GM15510 (cell line): ENCODE measurements around the gene KRT72.

Source experiments
- POLR2A ChIP-seq: IDR thresholded peaks from 3 replicates; pipeline ENCODE4 v1.6.1; 2011; ENCODE audit warnings: borderline replicate concordance; ENCODE audit not compliant: insufficient read length; ENCODE audit errors: extremely low read depth

Gene KRT72

DNA sequence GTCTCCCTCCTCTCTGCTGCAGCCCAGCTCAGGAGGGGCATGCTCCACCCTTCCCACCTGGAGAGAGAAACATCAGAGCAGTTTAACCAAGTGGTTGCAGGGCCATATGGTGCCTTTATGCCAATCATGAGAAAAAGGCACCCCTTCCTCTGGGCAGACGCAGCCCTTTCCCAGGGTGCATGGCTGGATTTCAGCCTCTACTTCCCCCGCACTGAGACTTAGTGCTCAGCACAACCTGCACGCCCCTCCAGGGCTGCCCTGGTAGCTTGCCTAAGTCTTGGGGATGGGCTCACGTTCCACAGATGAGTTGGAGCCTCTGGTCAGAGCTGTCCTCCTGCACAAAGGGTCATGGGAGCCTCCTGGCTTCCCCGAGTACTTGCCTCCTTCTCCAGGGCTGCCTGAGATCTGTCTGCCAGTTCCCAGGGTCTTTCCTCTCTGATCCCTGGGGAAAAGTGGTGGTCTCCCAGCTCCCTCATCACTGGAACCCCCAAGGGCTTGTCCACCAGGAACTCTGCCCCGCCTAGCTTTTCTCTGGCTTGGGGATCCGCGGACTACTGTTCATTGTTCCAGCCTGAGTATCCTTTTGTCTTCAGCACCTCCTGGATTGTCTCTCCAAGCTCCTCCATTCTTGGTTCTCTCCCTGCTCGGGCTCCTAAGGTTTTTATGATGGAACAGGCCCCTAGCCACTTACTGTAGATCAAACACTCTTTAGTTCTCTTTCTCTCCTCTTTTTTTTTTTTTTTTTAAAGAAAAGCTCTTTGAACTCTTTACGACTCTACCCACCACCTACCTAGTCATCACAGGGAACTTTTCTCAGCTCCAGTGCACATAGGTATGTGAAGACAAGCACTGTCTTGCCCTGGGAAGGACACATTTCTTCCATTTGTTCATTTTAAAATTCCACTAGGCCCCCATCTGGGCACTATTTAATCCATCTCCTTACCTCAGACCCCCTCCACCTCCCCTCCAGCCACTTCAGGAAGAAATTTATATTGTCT lies 21.5 kb downstream of the KRT72 start:
- no peak for TF ChIP-seq POLR2A

DNA sequence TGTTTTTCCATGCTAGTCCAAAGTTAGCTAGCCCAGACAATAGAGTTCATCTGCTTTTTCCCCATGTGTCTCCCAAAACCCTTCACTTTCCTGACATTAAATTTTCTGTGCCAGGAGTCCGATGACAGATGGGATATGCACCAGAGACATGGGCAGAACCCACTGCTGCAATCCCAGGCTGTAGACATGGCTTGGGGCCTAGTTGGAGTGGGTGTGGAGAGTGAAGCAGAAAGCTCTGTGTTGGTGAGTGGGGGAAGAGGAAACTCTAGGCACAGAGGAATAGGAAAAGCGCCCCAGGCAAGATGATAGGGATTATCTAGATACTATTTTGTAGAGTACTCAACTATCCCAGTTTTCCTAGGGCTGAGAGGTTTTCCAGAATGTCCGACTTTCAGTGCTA lies 22.8 kb downstream of the KRT72 start:
- TF ChIP-seq POLR2A: no peak

DNA sequence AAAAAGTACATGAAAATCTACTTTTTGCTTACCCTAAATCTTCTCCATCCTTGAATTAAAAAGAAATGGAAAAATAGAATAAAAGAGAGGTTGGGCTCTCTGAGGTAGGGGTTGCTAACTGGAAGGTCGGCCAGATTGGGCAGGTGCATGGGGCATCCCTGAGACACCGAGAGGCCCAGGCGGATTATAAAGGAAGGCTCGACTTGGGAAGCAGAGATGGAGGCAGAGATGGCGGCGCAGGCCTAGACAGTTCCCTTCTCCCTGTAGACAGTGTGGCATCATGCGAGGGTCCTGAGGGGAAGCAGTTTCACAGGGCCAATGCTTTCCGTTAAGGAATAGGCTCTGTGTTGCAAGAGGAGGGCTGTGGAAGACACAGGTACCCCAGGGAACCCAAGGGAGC lies 23.9 kb downstream of the KRT72 start:
- no peak for TF ChIP-seq POLR2A

DNA sequence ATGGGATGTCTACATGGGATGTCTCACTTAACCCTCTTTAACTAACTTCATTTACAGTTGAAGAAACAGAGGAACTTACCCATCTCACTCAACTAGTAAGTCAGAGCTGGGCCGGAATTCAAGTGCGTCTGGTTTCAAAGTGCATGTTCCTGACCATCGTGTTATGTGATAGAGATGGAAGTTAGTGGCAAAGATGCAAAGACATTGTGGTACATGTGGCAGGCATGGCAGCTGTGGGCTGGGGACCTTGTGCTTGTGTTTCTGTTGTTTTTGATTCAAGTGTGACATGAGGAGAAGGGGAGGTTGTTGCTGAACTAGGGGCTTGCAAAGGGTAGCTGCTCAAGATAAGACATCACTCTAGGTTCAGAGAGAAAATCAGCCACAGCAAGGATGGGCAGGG lies 25.3 kb downstream of the KRT72 start:
- TF ChIP-seq POLR2A: no peak

DNA sequence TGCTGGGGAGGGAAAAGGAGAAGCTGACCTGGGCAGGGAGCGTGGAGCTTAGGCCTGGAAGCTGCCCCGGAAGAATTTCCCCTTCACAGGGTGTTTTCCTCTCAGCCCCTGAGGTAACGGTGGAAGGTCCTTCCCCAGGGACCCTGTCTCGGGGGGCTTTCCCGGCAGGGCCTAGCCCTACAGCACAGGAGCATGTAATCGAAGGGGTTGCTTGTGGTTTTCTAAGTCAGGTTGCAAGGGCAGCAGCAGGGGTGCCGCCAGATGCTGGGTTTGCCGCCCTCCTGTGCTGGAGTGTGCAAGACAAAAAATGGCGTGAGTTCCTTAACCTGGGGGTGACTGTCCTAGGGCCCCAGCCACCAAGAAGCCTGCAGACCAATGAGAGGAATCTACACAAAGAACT lies 26.0 kb downstream of the KRT72 start:
- TF ChIP-seq POLR2A: no peak

DNA sequence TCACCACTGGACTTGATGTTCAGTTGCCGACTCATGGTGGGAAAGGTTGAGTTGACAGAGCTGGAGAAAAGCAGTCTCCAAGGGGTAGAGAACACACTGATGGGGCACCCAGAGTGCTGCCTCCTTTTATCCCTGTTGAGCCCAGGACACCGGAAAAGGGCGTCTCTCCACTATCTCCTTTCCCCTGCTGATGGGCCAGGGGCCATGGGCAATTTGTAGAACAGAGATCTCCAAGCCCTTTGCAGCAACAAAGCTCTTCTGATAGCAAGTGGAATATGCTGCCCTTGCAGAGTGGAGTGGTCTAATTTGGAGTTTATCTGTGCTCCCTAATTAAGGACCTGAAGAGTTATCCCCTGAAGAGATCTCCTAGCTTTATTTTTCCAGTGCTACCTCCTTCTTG lies 27.5 kb downstream of the KRT72 start, which contains the start of gene KRT74:
Gene KRT74 (minus strand): TSS at position 101 of the 400 bp plus-strand sequence. CDS start 66 bp downstream, at position 35.
- TF ChIP-seq POLR2A: no peak

DNA sequence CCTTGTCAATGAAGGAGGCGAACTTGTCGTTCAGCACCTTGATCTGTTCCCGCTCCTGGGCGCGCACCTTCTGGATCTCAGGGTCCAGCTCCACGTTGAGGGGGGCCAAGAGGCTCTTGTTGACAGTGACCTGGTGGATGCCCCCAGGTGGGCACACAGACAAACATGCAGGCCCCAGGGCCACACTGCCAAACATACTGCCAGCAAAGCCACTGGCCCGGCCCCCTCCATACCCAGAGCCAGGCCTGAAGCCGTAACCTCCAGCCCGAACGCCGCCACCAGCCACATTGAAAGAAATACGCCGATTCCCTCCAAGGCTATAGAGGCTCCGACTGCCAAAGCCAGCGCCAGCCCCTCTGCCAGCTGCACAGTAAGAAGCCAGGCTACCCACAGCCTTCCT lies 28.0 kb downstream of the KRT72 start:
- TF ChIP-seq POLR2A: no peak

DNA sequence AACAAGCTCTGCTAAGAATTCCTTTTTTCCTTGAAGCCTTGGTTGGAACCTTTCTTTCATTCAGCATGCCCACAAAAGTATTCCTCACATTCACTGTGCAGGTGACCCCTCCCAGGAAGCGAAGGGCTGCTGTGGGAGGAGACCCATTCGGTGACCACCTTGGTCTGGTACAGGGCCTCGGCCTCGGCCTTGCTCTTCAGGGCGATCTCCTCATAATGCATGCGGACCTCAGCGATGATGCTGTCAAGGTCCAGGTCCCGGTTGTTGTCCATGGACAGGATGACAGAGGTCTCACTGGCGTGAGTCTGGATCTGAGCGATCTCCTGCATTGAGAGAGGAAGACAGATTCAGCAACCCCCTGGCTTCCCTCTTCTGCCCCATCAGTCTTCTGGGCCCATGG lies 30.8 kb downstream of the KRT72 start:
- TF ChIP-seq POLR2A: no peak

DNA sequence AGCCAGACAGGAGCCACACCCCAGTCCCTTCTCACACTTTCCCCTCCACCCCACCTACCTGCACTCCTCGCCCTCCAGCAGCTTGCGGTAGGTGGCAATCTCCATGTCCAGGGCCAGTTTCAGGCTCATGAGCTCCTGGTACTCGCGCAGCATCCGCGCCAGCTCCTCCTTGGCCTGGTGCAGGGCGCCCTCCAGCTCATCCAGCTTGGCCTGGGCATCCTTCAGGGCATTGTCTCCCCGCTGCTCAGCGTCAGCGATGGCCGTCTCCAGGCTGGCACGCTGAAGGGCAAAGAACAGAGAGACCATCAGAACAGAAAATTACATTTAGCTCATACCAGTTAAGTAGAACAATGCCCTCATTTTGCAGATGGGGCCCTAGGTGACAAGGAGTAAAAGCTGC lies 33.2 kb downstream of the KRT72 start:
- no peak for TF ChIP-seq POLR2A

DNA sequence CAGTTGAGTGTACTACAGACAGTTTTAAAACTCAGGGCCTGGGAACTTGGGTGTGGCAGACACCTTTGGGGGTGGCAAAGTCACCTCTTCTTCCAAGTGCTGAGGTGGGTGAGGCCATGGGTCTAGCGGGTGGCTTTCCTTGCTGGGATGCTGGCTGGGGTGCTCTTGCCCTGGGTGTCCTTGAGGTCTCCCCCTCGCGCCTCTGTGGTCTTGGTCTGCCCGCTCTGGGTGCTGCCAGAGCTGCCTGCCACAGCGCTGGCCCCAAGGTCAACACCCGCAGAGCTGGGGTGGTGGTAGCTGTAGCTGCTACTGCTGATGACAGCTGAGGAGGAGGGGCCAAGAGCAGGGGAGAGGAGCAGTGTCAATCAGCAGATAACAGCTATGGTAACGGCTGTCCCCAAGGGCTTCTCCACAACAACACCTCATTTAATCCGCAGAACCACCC lies 34.4 kb downstream of the KRT72 start:
- no peak for TF ChIP-seq POLR2A

DNA sequence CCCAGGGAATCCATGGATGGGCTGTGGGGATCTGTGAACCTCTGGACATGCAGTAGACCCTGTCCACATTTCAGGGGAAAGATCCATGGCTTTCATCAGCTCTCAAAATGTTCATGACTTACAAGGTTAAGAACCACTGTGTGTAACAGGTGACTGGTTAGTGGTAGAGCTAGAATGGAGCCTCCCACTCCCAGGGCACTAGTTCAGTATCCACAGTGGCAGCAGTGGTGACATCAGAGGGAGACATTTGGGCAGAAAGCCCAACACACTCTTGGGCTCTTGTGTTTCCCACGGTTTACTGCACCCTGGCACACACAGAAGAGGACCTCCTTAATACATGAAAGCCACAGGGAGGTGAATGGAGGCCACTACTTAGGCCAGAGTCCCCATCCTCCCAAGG lies 36.7 kb downstream of the KRT72 start:
- no peak for TF ChIP-seq POLR2A

DNA sequence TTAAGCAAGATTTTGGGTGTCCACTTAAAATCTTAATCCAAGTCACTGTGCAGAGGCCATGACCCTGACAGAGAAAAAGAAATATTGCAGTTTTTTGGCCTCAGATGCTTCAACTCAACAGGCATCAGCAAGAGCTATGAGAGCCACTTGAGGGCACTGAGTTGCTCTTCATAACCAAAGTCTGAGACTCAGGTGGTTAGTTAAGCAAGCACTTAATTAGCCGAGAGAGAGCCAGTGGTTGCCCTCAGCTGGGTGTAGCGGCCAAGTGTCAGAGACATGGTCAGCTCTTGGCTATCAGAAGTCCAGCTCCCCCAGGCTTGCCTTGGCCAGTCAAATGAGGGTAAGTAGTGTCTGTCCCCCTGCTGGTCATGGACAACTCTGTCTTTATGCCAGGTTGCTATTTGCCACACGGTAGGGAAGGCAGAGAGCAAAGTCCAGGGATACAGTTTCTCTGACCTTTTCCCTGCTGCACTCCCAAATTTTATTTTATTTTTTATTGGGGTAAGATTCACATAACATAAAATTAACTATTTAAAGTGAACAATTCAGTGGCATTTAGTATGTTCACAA lies 39.3 kb downstream of the KRT72 start:
- no peak for TF ChIP-seq POLR2A

DNA sequence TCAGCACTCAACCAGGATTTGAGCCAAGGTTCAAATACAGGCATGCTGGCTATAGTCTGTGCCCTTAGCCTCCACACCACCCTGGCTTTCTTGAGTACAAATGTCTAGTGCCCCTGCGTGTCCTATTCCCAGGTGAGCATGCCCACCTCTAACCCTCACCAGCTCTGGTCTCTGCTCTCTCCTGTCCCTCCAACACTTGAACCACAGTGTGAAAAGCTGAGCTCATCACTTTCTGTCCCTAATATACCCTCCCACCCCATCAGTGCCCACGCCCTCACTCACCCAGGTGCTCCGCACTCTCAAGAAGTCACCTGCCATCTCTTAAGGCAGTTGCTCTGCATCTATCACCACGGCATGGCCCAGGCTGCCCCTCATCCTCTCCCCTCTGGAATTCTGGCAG lies 41.3 kb downstream of the KRT72 start:
- no peak for TF ChIP-seq POLR2A

DNA sequence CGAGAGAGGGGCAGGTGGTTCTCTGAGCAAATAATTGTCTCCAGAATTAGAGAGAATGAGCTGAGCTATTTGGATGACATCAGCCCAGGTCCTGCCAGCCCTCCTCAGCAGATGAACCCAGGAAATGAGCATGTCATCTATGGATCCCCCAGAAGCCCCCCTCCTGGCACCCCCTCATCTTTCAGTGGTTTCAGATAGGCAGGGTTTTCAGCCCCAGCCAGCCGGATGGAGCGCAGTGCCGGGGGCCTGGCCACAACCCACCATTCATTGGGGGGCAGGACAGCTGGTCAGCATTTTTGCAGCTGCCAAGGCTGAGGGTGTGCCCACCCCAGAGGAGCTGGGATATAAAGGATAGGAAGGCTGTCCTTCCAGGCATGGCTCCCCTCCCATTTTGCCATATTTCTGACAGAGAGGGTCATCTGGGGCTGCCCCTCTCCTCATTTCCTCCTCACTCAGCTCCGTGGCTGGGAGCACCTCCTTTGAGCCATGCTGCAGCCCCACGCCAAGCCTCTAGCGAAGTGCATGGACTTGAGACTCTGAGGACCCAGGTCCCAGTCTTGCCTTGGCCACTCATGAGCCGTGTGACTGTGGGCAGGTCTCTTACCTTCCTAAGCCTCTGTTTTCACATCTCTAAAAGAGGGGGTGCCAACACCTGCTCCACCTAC lies 42.4 kb downstream of the KRT72 start:
- TF ChIP-seq POLR2A: no peak

DNA sequence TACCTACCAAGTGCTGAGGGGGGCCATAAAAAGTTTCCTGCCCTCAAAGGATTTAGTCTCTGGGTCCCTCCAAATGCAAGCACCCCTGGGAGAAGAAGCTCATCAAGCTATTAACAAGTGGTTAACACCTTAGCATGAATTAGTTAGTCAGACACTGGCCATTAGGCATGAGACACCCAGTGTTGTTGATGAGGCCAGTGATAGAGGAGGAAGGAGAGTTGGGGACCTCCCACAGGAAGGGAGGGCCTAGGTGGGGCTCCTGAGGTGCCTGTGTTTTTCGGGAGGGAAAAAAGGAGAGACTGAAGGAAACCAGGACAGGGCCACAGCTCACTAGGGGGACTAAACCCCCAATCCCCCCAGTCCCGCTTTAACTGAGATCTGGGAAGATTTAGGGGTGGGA lies 43.8 kb downstream of the KRT72 start:
- no peak for TF ChIP-seq POLR2A
